MM.1S (cell line): Measurements from ENCODE around the gene KCNQ2.

Experiments
- DNase-seq: peaks from one replicate; pipeline ENCODE4 v3.0.0-alpha.2; 2015
- H2AFZ ChIP-seq: fragments of 300-600 bp; sonication (generic); 2 replicates; pipeline ENCODE4 v1.6.0; 2016; ENCODE audit warnings: antibody characterized with exemption, low read length
- H3F3A ChIP-seq: fragments of 300-600 bp; sonication (generic); 2 replicates; pipeline ENCODE4 v1.6.1; 2016; ENCODE audit warnings: mild to moderate bottlenecking, antibody characterized with exemption, low read length, moderate library complexity, mixed read lengths; ENCODE audit not compliant: insufficient read depth
- H3K27ac ChIP-seq: fragments of 300-600 bp; sonication (generic); 2 replicates; pipeline ENCODE4 v1.5.1; 2016; ENCODE audit warnings: mild to moderate bottlenecking, low read length
- H3K27me3 ChIP-seq: fragments of 300-600 bp; sonication (generic); replicated peaks from 2 replicates; pipeline ENCODE4 v1.6.0; 2016; ENCODE audit warnings: low read length; ENCODE audit not compliant: insufficient read depth
- H3K36me3 ChIP-seq: fragments of 300-600 bp; sonication (generic); replicated peaks from 2 replicates; pipeline ENCODE4 v1.6.1; 2016; ENCODE audit warnings: mild to moderate bottlenecking, low read length, mixed read lengths; ENCODE audit not compliant: insufficient read depth
- H3K4me1 ChIP-seq: fragments of 300-600 bp; sonication (generic); 2 replicates; pipeline ENCODE4 v1.6.1; 2016; ENCODE audit warnings: low read length, mixed read lengths
- H3K4me2 ChIP-seq: fragments of 300-600 bp; sonication (generic); 2 replicates; pipeline ENCODE4 v1.6.0; 2016; ENCODE audit warnings: low read depth, low read length
- H3K4me3 ChIP-seq: fragments of 300-600 bp; sonication (generic); 2 replicates; pipeline ENCODE4 v1.5.1; 2016; ENCODE audit warnings: low read length, mixed read lengths
- H3K79me2 ChIP-seq: fragments of 300-600 bp; sonication (generic); 2 replicates; pipeline ENCODE4 v1.6.1; 2016; ENCODE audit warnings: mixed run types, low read length, mixed read lengths
- H3K9ac ChIP-seq: fragments of 300-600 bp; sonication (generic); 2 replicates; pipeline ENCODE4 v1.6.1; 2016; ENCODE audit warnings: low read length, mixed read lengths
- H3K9me2 ChIP-seq: fragments of 300-600 bp; sonication (generic); replicated peaks from 2 replicates; pipeline ENCODE4 v1.6.1; 2016; ENCODE audit warnings: mild to moderate bottlenecking, low read length, mixed read lengths; ENCODE audit not compliant: insufficient read depth
- H3K9me3 ChIP-seq: fragments of 300-600 bp; sonication (generic); replicated peaks from 2 replicates; pipeline ENCODE4 v1.6.1; 2016; ENCODE audit warnings: mild to moderate bottlenecking, low read length, mixed read lengths; ENCODE audit not compliant: insufficient read depth
- H4K20me1 ChIP-seq: fragments of 300-600 bp; sonication (generic); 2 replicates; pipeline ENCODE4 v1.6.1; 2016; ENCODE audit warnings: mild to moderate bottlenecking, low read length, moderate library complexity, mixed read lengths; ENCODE audit not compliant: insufficient read depth
- CTCF ChIP-seq: fragments of 300-600 bp; sonication (generic); IDR thresholded peaks from 2 replicates; pipeline ENCODE4 v1.5.1; 2016; ENCODE audit warnings: antibody characterized with exemption, low read length, mixed read lengths
- EZH2 ChIP-seq: fragments of 300-600 bp; sonication (generic); optimal IDR thresholded peaks from 2 replicates; pipeline ENCODE3; 2017; ENCODE audit warnings: low read depth, mild to moderate bottlenecking, antibody characterized with exemption, low read length, mixed read lengths
- EZH2phosphoT487 ChIP-seq: fragments of 300-600 bp; sonication (generic); IDR thresholded peaks from 2 replicates; pipeline ENCODE4 v1.6.1; 2018; ENCODE audit warnings: antibody characterized with exemption, low read length

KCNQ2 gene

GRCh38 chr20:63509088-63509564, 36.7 kb upstream of the KCNQ2 start:
- Histone ChIP-seq H3K36me3 (no peaks in the 10 kb centered on the region), H3K9ac (no peak overlapping the region), H3K9me2 (no peaks in the 10 kb centered on the region), H3K4me2 (no peak overlapping the region), H3K27ac (no peak overlapping the region), H3K9me3 (no peaks in the 10 kb centered on the region), H3K4me1 (no peaks in the 10 kb centered on the region), H3F3A (no peaks in the 10 kb centered on the region), H2AFZ (no peak overlapping the region), H3K27me3 (peaks cover 100% of the 10 kb centered on the region), H3K79me2 (no peaks in the 10 kb centered on the region), H4K20me1 (no peaks in the 10 kb centered on the region), H3K4me3 (no peak overlapping the region)
- DNase-seq, result no peak
- no peak for TF ChIP-seq EZH2phosphoT487
- TF ChIP-seq EZH2, result no peak
- TF ChIP-seq CTCF, result no peak

GRCh38 chr20:63508072-63508768, 35.8 kb upstream of the KCNQ2 start:
- no peak overlapping the region for H2AFZ ChIP-seq
- H3F3A ChIP-seq, result no peaks in the 10 kb centered on the region
- no peaks in the 10 kb centered on the region for H3K9me2 ChIP-seq
- no peak overlapping the region for H3K9ac ChIP-seq
- H3K27ac ChIP-seq, result no peak overlapping the region
- no peak for DNase-seq
- no peaks in the 10 kb centered on the region for H3K9me3 ChIP-seq
- H3K4me3 ChIP-seq, result no peak overlapping the region
- no peaks in the 10 kb centered on the region for H3K79me2 ChIP-seq
- H3K4me2 ChIP-seq, result no peak overlapping the region; the same call in 1 of the 2 replicates
- TF ChIP-seq EZH2, result no peak
- no peak for TF ChIP-seq EZH2phosphoT487
- TF ChIP-seq CTCF, result no peak
- H3K4me1 ChIP-seq, result no peaks in the 10 kb centered on the region
- no peaks in the 10 kb centered on the region for H3K36me3 ChIP-seq
- H3K27me3 ChIP-seq, result peaks cover 100% of the 10 kb centered on the region
- H4K20me1 ChIP-seq, result no peaks in the 10 kb centered on the region

- Histone ChIP-seq H3K9ac (no peak overlapping the region), H3K4me1 (peaks cover 4% of the 10 kb centered on the region), H3K4me3 (no peak overlapping the region), H3K27me3 (peaks cover 97% of the 10 kb centered on the region), H4K20me1 (no peaks in the 10 kb centered on the region), H3K9me2 (no peaks in the 10 kb centered on the region), H3K27ac (no peak overlapping the region), H3F3A (no peaks in the 10 kb centered on the region), H3K36me3 (no peaks in the 10 kb centered on the region), H3K4me2 (no peak overlapping the region), H3K9me3 (no peaks in the 10 kb centered on the region), H3K79me2 (no peaks in the 10 kb centered on the region), H2AFZ (no peak overlapping the region)
- no peak for TF ChIP-seq CTCF
- TF ChIP-seq EZH2, result no peak
- TF ChIP-seq EZH2phosphoT487, result no peak
- DNase-seq, result no peak
Measured at GRCh38 chr20:63507083-63507743, 34.8 kb upstream of the KCNQ2 start.
